Hepatocyte (in vitro differentiated cells): Measurements from ENCODE around the gene APBA3.

Experiments
- CTCF ChIP-seq: fragments of 200-600 bp; sonication (generic); IDR thresholded peaks from 2 replicates; pipeline ENCODE4 v1.5.1; 2016; ENCODE audit warnings: antibody characterized with exemption, mild to moderate bottlenecking; ENCODE audit not compliant: poor library complexity
- EZH2 ChIP-seq: fragments of 200-600 bp; sonication (generic); IDR thresholded peaks from 2 replicates; pipeline ENCODE4 v1.6.1; 2016; ENCODE audit warnings: antibody characterized with exemption, mild to moderate bottlenecking, borderline replicate concordance

- no peak for TF ChIP-seq CTCF
- TF ChIP-seq EZH2: no peak
Measured at GRCh38 chr19:3807574-3808354, 46.3 kb upstream of the APBA3 start.
